Measurements from ENCODE around the gene KRT4.

DNA sequence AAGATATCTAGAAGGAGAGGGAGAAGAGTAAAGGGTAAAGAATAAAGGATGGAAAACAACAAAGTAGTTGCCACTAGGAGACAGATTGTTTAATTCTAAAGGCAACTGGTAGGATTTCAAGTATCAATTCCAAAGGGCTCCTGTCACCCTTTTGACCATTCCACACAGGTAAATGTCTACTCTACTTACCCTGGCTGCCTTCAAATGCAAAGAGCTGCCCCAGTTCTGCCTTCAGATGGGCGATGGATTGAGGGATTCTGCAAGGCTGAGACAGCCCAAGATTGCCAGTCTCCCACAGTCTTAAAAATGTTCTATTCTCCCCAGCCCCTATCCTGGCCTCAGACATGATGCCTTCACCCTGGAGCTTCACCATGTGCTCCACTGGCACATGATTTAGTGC, 48.2 kb downstream of the KRT4 start:
- TF ChIP-seq EZH2 (IDR thresholded peaks at IDR 0.05) (no peak), FOXP2 (optimal IDR thresholded peaks at IDR 0.05; ENCODE audit: control extremely low read depth, extremely low read length, insufficient read depth) (no peak)

All from SK-N-MC (cell line).